ENCODE results near the gene EAF2.

EAF2 gene

DNA sequence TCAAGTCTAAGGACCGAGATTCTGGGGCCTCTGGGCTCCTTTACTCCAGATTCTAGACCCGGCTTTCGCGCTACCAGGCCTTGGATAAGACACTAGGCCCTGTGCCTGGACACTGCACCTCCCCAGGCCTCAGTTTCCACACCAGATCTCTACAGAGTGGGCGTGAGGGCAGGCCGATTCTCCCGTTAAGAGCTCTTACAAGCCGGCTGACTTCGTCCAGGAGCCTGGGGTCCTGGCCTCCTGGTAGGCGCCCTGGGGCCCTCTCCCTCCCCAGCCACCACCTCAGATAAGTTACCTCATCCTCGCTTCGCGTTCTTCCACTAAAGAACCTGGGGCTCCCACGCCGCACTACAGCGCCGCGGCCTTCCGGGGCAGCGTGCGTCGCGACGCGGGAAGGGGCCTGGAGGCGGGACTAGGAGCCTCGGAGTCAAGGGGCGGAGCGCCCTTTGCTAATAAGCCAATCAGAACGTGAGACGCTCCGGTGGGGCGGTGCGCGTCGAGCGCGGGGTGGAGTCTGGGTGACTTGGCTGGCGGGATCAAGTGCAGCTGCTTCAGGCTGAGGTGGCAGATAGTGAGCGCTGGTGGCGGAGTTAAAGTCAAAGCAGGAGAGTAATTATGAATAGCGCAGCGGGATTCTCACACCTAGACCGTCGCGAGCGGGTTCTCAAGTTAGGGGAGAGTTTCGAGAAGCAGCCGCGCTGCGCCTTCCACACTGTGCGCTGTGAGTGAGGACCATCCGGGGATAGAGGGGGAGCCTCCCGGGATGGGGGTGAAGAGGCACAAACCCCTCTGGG lies at the start of gene EAF2, which contains the start of gene IQCB1:
EAF2 (plus strand) TSS at position 539 of the 794 bp plus-strand sequence; CDS start at position 616, 77 bp downstream.
IQCB1 (minus strand) TSS at position 390 of the 794 bp plus-strand sequence. CDS start 6,100 bp downstream, outside the sequence.
- TF ChIP-seq, protein P1, sequence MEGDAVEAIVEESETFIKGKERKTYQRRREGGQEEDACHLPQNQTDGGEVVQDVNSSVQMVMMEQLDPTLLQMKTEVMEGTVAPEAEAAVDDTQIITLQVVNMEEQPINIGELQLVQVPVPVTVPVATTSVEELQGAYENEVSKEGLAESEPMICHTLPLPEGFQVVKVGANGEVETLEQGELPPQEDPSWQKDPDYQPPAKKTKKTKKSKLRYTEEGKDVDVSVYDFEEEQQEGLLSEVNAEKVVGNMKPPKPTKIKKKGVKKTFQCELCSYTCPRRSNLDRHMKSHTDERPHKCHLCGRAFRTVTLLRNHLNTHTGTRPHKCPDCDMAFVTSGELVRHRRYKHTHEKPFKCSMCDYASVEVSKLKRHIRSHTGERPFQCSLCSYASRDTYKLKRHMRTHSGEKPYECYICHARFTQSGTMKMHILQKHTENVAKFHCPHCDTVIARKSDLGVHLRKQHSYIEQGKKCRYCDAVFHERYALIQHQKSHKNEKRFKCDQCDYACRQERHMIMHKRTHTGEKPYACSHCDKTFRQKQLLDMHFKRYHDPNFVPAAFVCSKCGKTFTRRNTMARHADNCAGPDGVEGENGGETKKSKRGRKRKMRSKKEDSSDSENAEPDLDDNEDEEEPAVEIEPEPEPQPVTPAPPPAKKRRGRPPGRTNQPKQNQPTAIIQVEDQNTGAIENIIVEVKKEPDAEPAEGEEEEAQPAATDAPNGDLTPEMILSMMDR (IDR thresholded peaks at IDR 0.05), result no peak

DNA sequence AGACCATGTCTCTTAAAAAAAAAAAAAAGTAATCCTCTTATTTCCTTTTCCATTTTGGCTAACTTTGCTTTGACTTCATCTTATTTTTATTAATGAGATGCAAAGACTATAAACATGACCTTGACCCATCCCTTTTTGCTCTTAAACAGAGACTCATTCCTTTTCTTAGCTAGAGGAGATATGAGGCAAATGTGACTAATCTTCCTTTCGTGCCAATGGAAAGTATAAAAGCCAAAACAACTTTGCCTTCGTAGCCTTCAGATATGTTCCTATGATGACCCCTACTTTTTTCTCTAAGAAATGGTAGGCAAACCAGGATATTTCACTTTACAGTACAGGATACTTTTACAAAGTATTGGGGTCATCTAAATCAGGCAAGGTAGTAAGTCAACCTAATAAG lies 48.5 kb upstream of the EAF2 start:
- TF ChIP-seq, protein P1 (IDR thresholded peaks at IDR 0.05), result no peak

DNA sequence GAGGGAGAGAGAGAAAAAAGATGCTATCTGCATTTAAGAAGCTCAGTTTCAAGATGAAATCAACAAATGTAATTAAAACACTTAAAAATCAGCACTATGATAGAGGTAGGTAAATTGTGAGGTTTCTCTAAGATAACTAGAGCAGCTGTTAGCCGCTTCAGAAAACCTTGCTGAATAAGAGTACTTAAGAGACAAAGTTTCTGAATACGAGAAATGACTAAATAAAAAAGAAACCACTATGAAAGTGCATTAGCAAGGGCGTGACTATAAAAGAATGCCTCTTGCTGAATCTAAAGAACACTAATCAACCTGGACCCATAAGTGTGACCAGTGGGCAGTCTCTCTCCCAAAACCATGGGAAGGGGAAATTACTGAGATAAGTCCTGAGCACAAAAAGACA lies 41.9 kb upstream of the EAF2 start:
- TF ChIP-seq, protein P1 (IDR thresholded peaks at IDR 0.05), result no peak

DNA sequence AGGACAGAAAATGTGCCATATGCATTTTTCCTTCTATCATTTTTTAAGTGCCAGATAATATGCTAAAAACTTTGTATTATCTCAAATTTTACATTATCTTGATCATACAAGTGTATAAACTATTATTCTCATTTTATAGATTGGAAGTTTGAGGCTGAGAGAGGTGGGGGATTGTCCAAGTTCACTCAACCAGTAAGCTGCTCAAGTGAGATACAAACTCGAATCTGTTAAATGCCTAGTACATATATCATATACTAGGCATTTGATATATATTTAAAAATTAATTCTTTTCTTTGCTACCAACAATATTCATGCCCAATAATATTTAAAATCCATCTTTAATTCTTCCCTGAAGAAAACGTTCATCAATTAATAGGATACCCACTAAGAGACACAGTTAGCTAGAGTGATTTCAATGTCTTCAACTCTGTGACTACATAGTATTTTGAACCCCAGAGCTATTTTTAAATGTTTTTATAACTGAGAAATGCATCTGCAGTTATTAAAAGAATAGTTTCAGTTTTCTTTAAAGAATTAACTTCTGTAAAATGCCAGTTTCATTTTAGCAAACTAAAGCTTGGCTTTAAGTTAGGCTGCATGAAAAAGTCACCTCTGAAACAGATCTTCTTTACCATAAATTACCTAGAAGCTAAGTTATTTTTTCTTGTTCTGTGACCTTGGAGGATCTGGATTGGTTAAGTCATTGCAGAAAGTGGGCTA lies 40.6 kb upstream of the EAF2 start:
- TF ChIP-seq, protein P1 (IDR thresholded peaks at IDR 0.05), result no peak

DNA sequence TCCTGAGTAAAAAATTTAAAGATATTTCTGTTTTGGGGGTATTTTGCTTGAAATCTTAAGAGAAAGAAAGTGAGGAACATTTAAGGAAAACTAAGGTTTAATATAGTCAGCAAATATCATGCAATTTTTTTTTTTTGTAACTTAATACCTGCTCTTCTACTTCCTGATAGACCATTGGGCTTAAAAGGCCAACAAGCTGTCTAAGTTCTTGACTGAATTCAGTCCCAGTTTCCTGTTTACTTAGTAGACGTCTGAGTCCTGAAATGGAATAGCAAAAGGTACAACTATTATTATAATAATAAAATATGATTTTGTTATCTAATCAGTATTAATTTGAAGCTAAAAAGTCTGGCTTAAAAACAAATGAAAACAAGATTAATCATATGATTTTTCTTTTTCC lies 38.0 kb upstream of the EAF2 start:
- TF ChIP-seq, protein P1 (IDR thresholded peaks at IDR 0.05), result no peak

DNA sequence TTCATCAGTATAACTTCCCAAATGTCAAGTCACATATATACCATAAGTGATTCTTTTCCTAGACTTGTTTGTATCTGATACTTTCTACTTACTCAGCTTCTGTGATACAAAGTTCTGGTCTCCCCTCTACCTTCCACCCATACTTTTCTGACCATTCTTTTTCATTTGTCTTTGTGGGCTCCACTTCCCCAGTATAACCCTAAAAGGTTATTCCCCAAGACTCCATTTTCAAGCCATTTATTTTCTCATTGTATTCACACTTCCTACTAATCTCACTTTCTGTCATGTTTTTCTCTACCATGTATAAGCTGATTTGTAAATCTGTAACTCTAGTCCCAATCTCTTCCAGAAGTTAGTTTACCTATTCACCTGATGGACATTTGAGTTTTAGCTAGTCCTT lies 34.1 kb upstream of the EAF2 start:
- TF ChIP-seq, protein P1 (IDR thresholded peaks at IDR 0.05), result no peak

DNA sequence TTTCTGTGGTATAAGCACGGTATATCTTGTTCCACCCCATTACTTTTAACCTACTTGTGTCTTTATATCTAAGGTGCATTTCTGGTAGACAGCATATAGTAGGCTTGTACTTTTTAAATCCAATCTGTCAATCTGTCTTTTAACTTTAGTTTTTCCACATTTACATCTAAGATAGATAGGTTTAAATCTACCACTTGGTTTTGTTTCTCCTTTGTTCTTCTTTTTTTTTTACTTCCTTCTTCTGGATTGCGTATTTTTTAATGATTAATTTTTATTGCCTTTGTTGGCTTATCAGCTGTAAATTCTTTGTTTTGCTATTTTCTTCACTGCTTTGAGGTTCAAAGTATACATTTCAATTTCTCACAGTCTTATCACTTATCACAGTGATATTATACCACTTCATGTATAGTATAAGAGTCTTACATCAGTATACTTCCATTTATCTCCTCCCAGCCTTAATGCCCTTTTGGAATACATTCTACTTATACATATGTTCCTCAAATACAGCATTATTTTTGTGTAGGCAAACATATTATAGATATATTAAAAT lies 31.2 kb upstream of the EAF2 start:
- TF ChIP-seq, protein P1 (IDR thresholded peaks at IDR 0.05), result no peak

Measured in LNCAP (cell line).